Activated CD4-positive, alpha-beta T cell treated with anti-CD3 and anti-CD28 coated beads for 1 hour (primary cell): ENCODE measurements around the gene CD74.
"Not testable (repeated sequence)": the region's sequence is repeated elsewhere in the genome, so short reads cannot be mapped to it uniquely, and the experiment has no call there.

Experiments
- DNase-seq: peaks from one replicate; pipeline ENCODE4 v3.0.0-alpha.2; 2020

CD74 gene

DNA sequence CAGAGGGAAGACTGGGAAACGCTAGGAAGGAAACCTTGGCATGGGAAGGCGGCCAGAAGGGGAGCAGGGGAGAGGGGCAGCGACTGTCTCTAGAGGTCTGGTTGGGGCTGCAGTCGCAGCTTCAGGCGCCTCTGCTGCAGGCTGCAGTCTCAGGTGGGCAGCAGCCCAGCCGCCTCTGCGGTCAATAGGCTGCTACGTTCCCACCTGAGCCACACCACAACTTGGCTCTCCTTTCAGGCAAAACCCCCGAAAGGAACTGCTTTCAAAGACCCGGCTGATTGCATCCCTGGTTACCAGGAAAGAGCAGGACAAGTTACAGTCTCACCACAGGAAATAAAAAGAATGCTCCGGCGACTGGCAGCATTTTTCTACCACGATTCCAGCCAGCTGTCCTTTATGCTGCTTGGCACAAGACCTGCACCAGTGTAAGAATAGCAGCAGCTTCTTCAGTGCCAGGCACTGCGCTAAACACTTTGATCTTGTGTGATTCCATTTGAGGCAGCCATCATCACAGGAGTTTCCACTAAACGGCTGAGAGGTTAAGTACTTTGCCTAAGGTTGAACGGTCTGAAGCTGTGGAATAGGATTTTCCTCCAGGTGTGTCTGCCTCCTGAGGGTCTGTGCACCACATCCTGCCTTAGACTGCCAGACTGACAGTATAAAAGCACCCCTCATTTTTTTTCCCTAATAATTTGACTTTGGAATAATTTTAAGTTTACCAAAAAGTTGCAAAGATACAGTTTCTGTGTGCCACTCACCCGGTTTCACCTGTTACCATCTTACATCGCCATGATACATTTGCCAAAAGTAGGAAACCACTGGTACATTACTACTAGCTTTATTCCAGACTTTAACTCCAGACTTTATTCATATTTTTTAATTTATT is 29.3 kb upstream of the CD74 start:
- no peak for DNase-seq

DNA sequence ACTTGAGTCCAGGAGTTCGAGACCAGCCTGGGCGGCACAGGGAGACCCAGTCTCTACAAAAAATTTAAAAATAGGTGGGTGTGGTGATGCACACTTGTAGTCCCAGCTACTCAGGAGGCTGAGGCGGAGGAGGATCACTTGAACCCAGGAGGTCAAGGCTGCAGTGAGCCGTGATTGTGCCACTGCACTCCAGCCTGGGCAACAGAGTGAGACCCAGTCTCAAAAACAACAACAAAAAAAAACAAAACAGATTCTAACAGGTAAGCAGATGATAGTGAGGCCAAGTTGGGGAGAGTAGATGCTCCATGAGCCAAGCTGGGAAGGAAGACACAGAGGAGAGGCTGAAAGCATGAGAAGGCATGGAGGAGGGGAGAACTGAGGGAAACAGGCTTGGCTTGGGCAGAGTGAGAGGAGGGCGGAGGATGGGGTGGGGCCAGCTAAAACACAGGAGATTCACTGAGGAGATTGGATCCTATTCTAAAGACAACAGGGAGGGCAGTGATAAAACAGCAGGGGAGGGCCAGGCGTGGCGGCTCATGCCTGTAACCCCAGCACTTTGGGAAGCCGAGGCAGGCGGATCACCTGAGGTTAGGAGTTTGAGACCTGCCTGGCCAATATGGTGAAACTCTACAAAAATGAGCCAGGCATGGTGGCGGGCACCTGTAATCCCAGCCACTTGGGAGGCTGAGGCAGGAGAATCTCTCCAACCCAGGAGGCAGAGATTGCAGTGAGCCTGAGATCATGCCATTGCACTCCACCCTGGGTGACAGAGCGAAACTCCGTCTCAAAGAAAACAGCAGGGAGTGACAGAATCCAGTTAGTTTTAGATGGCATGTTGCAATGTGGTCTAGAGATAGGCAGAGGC is 28.5 kb upstream of the CD74 start:
- DNase-seq: no peak

DNA sequence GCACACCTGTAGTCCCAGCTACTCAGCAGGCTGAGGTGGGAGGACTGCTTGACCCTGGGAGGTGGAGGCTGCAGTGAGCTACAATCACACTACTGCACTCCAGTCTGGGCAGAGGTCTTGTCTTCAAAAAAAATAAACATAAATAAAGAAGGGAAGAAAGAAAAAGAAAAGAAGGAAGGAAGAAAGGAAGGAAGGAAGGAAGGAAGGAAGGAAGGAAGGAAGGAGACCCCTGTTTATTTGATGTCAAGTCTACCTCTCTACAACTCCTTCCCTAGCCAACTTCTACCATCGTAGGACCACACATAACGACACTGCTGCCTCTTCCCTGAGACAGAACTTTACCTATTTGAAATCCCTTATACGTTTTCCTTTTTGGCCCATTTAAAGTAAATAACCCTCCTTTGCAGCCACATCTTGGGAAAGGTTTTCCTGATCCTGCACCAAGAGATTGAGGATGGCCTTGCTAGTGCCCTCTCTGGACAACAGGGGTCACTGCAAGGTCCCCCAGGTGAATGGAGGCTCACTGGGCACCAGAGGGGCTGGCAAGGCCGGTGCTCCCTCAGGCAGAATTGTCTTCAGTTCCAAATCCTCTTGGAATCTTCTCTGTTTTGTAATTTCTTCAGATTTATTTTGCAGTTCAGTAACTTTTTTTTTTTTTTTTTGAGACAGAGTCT is 26.3 kb upstream of the CD74 start:
- DNase-seq: no peak

DNA sequence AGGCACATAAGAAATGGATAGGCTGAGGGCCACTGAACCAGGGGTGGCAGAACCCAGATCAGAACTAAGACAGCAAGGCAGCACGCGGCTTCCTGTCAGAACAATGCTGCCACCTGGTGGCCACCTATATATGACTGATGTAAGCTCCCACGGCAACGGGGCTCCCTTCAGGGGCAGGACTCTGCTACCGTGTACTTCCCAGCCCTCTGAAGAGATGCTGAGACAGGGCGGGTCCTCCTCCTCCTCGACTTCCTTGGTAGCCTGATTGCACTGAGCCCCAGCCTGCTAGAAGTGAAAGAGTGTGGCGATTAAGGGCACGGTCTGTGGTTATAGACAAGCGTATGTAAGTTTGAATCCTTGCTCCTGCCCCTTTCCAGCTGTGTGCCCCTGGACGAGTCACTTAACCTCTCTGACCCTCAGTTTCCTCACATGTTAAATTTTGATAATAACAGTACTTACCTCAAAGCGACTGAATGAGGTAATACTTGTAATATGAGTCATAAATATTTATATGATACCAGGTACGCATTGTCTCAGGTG is 23.5 kb upstream of the CD74 start:
- peak; percentile 82 for DNase-seq

DNA sequence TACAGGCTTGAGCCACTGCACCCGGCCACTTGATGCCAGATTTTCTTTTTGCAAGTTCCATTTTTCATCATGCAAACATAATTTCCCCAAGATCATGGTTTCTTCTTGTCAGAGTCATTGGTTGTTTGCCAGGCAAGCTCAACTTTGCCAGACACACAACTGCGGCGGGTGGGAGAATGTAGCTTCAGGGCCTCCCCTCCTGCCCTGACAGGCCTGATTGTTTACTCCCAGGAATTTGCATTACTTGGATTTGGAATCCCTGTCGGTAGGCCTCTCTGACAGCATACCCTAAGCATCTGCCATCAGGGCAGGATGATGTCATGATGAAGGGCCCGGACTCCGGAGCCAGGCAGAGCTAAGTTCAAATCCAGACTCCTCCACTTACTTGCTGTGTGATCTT is 21.8 kb upstream of the CD74 start:
- no peak for DNase-seq

DNA sequence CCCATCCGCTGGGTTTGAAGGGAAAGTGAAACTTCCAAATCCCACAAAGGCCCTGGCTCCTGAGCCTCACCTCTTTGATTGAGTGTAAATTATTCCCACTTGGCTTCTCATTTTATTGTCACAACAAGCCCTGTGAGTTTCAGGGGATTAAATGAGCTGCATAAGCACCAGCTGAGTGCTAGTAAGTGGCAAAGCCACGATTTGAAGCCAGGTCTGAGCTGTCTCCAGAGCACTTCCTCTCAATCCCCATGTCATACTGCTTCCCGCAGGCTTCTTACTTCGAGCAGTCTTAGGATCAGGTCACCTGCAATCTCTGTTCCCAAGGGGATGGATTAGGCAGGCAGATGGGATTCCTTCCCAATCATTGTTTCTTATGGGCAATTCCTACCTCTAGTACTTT is 18.9 kb upstream of the CD74 start:
- no peak for DNase-seq

DNA sequence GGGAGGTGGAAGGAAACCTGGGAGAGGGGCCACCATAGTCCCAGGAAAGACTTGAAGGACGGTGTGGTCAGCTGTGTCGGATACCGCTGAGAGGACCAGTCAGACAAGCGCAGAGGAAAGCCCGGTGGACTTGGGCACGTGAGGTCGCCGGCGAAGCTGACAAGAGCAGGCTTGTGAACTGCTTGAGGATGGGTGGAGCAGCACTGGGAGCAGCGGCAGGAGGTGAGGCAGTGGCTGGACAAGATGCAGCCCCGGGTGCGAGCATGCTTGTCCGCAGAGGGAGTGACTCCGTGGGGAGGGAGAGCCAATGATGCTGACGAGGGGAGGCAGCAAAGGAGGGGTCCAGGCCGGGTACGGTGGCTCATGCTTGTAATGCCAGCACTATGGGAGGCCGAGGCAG is 18.3 kb upstream of the CD74 start:
- DNase-seq: no peak

DNA sequence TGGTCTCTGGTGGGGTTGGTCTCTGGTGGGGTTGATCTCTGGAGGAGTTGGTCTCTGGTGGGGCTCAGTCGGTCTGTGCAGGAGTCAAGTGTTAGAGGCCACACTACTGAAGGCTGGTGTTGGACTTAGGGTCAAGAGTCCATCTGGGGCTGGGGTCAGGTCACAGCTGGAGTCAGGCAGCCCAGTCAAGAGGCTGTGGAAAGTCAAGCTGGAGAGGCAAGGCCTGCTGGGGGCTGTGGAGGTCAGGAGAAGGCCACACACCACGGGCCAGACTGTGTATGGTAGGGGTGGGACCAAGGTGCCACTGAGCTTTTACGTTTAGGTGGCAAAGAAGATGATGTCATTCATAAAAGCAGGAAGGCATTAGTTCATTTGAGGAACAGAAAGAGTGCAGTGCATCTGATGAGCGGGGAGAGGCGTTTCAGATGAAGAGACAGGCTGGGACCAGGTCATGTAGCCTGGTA is 16.7 kb upstream of the CD74 start:
- no peak for DNase-seq

DNA sequence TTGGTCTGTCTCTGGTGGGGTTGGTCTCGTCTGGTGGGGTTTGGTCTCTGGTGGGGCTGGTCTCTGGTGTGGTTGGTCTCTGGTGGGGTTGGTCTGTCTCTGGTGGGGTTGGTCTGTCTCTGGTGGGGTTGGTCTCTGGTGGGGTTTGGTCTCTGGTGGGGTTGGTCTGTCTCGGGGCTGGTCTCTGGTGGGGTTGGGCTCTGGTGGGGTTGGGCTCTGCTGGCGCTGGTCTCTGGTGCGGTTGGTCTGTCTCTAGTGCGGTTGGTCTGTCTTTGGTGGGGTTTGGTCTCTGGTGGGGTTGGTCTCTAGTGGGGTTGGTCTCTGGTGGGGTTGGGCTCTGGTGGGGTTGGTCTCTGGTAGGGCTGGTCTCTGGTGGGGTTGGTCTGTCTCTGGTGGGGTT is 16.3 kb upstream of the CD74 start:
- DNase-seq: no peak

DNA sequence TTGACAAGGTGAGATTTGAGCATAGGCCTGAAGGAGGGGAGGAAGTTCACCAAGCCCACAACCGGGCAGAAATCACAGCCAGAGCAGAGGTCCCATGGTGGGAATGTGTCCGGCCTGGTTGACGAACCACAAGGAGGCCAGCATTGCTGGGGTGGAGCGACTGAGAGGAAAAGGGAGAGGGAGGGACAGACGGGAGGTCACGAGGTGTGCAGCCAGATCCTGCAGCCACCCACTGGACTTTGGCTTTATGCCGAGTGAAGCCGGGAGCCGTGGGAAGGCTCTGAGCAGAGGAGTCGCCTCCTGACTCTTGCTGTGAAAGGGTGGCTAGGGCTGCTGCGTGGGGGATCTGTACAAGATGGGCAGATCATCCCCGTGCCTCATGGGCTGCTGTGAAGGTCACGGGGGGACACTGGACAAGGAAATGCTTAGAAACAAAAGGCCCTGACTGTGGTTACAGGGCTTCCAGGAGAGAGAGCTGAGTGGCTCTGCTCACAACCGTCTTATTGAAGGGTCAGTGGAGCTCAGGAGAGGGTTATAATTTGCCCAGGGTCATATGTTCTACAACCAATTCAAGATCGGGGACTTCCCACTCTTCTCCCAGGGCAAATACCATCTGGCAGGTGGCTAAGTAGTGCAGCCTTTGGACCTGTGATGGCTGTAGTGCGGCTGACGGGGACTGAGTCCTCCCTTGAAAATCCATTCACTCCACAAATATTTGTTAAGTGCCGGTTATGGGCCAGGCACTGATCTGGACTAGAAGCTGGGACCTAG is 15.6 kb upstream of the CD74 start:
- DNase-seq: no peak

DNA sequence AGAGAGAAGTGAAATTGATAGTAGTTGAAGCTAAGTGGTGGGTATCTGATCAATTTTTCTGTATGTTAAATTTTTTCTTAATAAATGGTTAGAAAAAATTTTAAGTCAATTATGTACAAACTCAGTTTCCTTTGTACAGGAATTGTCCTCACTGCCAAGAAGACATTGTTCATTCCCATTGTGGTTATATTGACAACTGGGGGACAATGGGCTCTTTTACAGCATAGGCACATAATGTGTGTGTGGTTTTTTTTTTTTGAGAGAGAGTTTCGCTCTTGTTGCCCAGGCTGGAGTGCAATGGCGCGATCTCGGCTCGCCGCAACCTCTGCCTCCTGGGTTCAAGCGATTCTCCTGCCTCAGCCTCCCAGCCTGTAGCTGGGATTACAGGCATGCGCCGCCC is 13.5 kb upstream of the CD74 start:
- not testable (repeated sequence) for DNase-seq

DNA sequence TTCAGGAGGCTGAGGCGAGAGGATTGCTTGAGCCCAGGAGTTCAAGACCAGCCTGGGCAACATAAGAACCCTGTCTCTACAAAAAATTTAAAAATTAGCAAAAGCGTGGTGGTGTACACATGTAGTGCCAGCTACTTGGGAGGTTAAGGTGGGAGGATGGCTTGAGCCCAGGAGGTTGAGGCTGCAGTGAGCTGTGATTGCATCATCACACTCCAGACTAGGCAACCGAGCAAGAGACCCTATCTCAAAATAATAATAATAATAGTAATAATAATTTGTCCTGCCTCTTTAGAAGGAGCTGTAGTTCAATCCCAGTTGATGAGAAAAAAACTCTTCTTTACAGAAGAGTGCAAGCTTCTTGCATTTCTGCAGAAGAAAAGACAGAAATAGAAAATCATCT is 10.0 kb upstream of the CD74 start:
- DNase-seq: no peak

DNA sequence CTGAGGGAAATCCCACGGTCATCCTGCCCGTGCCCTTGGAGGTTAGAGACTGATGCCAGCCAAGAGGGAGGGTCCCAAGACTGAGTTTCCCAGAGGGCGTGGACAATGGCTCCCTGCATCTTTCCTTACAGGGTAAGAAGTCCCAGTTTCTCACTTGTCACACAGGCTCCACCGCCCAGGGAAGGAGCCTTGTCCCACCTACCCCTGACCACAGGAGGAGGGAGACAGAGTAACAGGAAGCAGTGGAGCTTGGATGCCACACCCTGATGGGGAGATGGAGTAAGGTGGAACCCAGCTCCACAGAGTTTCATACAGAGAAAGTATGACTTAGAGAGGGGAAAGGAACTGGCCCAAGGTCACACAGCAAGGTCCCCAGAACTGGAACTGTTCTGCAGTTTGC is 9.4 kb upstream of the CD74 start:
- no peak for DNase-seq

DNA sequence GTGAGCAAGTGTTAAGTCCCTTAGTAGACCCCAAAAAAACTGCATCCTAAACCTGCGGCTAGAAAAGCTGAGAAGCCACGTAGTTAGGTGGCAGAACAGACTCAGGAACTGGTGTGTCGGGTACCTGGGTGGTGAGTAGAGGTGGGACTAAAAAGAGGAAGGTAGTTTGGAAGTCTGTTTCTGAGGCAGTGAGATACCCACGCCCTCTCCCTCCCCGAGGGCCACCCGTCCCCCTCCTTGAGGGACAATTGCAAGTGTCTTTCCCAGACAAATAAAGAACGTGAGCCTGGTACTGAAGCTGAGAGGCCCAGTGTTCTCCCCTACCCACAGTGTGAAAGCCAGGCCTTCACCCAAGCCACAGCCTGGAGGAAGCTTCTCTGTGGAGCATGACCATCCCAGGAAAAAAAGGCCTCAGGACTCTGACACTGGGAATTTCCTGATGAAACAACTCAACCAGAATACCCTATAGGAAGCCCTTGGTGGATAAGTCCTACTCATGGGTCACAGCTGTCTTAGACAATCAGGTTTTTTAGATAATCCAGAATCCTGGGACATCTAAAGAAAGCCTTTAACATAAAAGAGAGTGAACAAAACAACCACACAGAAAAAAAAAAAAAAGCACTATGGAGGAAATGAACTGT is 7.0 kb upstream of the CD74 start:
- DNase-seq: no peak

DNA sequence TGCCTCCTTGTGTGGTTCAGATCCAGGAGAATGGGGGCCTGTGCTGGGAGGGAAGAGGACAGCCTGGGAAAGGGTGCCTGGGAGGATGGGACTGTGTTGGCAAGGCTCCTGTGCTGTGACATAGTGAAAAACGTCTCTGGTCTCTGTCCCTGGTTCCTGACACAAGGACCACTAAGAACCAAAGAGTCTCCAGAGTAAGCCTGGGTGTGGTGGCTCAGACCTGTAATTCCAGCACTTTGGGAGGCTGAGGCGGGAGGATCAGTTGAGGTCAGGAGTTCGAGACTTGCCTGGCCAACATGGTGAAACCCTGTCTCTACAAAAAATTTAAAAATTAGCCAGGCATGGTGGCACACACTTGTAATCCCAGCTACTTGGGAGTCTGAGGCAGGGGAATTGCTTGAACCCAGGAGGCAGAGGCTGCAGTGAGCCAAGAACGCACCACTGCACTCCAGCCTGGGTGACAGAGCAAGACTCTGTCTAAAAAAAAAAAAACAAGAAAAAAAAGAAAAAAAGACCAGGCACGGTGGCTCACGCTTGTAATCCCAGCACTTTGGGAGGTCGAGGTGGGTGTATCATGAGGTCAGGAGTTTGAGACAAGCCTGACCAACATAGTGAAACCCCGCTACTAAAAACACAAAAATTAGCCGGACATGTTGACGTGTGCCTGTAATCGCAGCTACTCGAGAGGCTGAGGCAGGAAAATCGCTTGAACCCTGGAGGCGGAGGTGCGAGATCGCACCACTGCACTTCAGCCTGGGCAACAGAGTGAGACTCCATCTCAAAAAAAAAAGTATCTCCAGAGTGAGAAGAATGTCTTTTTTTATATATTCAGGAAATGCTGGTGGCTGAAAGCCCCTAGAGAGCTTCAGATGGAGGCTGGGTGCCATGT is 1.4 kb upstream of the CD74 start:
- not testable (repeated sequence) for DNase-seq

DNA sequence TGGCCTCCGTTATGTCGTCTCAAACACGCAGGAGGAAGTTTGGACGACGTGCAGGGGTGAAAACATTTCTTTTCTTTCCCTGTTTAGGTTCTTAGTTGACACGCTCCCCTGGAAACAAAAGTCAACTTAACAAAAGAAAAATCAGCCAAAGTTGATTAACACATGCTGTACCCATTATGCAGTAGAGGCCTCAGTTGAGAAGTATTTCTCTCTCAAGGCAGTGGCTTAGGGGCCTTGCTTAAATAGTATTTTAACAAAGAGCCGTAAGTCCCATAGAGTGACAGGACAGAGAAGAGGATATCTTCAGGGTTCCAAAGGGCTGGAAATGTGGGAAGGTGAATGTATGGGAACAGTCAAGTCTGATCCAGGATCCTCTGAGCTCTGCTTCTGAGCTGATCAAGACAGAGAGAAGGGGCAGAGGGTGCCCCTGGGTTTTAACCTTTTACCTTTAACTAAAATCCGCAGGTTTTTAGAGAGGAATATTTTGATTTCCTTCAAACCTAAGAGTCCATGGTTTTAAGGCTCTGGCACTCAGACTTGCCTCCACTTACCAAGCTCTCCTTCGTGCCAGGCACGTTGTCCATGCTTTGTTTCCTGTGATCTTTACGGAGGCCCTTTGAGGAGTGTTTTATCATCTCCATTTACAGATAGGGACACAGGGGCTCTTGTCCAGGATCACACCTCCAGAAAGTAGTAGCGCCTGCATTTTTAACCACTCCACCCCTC is 629 bp upstream of the CD74 start:
- DNase-seq: no peak

DNA sequence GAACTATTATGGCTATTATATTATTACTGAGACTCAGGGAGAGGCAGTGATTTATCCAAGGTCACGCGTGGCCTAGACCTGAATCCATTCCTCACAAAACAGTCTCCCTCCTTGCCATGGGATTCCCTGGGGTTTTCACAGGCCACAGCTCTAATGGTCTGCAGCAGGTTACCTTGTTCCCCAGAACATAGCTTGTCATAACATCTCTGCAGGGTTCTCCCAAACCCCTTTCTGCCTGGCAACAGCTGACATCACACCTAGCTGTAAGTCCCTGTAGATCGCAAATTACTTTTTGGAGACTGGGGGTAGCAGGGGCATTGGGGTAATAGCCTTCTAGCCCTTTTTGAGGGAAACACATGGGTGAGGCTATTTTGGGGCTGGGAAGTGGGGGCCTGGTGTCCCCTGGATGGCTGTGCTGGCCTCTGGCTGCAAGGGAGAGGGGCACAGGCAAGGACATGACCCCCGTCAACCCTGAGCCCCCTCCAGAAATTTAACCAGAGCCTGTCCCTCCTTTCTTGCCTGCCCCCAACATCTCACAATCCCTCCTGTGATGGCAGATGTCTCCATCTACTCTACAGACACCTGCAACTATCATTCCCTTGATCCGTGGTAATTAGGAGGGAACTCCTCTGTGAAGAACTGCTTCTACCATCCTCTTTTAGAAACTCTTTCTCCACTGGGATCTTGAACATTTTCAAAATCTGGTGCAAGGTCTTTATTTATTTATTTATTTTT is 1.3 kb downstream of the CD74 start:
- peak; percentile 48 for DNase-seq

DNA sequence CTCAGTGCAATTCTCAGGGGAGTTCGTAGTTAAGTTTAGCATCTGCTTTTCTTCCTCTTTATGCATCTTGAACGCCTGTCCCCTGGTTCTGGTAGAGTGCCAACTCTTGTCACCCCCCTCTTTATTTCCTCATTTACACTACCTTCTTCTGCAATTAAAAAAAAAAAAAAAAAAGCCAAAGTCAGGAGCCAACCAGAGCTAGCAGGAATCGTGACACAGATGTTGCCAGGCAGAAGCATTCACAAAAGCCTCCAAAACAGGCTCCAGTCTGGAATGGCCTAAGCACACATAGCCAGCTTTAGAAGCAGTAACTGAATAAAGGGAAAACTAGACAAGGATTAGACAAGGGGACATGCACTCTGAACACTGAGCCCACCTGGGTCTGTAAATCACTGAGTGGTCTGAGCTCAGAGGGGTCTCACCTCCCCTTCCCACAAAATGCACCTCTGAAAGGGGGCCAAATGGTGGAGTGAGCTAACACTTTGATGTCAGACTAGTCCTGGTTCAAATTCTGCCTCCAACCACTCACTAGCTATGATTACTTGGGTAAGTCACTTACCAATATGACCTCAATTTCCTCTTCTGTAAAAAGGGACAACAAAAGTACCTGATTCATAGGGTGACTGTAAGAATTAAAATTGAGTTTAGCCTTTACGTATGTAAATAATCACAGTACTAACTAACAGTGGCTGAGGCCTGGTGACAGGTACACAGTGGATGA is 2.0 kb downstream of the CD74 start:
- peak; percentile 31 for DNase-seq
